ENCODE results near the gene HCN3.

- TF ChIP-seq CTCF (IDR thresholded peaks at IDR 0.05) = no peak
- no peak for TF ChIP-seq EP300 (IDR thresholded peaks at IDR 0.05; ENCODE audit: low read depth)
- TF ChIP-seq POLR2A (IDR thresholded peaks at IDR 0.05) = no peak
Measured at GRCh38 chr1:155305881-155306391, 28.7 kb downstream of the HCN3 start.

Measured in transverse colon (tissue), 3 donors.